Tibial nerve (tissue), 4 donors: ENCODE results near the gene CAPN7. TPM values are rescaled to one million over a fixed set of nuclear protein-coding genes. Genes with fewer than 3 reads are reported as not detected.
A peak's percentile ranks its signal among the peaks of the same experiment; 100 is the strongest.

Experiments used
- DNase-seq, 2 donors: peaks; one replicate each; pipeline ENCODE4 v3.0.0-alpha.2; 2019; ENCODE audit warnings: low spot score in 2 of 2
- H3K27ac ChIP-seq, 4 donors: fragments of 200-600 bp; sonication (generic) in 3 of 4; one replicate each; pipeline ENCODE4 v1.5.1; 2017 to 2019; ENCODE audit warnings: mild to moderate bottlenecking in 1 of 4
- H3K27me3 ChIP-seq, 2 donors: fragments of 200-600 bp; sonication (generic) in 1 of 2; one replicate each; pipeline versions ENCODE4 v1.5.1 to v1.6.0; 2017 to 2019
- H3K36me3 ChIP-seq, 3 donors: fragments of 200-600 bp; sonication (generic); one replicate each; pipeline ENCODE4 v1.5.1; 2018 to 2019
- H3K4me1 ChIP-seq, 4 donors: fragments of 200-600 bp; sonication (generic) in 3 of 4; one replicate each; pipeline ENCODE4 v1.5.1; 2017 to 2019
- H3K4me3 ChIP-seq, 4 donors: fragments of 200-600 bp; sonication (generic) in 3 of 4; one replicate each; pipeline ENCODE4 v1.5.1; 2017 to 2019; ENCODE audit warnings: mild to moderate bottlenecking in 1 of 4, moderate library complexity in 1 of 4
- H3K9me3 ChIP-seq, 4 donors: fragments of 200-600 bp; sonication (generic) in 3 of 4; one replicate each; pipeline ENCODE4 v1.5.1; 2017 to 2019
- CTCF ChIP-seq, 5 experiments: fragments of 200-600 bp in 3 of 5; fragments of 450-650 bp in 2 of 5; sonication (generic) in 3 of 5; IDR thresholded peaks; one replicate each; pipeline ENCODE4 v1.5.1; 2016 to 2019; ENCODE audit warnings: antibody characterized with exemption in 5 of 5, mild to moderate bottlenecking in 3 of 5, moderate library complexity in 2 of 5
- EP300 ChIP-seq, 2 donors: sonication (generic); formaldehyde crosslinking; IDR thresholded peaks; one replicate each; pipeline ENCODE4 v1.6.1; 2017; ENCODE audit warnings: antibody characterized with exemption in 2 of 2, mild to moderate bottlenecking in 1 of 2
- POLR2A ChIP-seq, 2 donors: fragments of 450-650 bp; IDR thresholded peaks; one replicate each; pipeline ENCODE4 v1.6.1; 2017; ENCODE audit warnings: antibody characterized with exemption in 2 of 2, mild to moderate bottlenecking in 2 of 2, moderate library complexity in 2 of 2
- WGBS, 2 donors: methylation state at CpG; one replicate each; pipeline ENCODE4 v1.1.5; 2018; 5-methylcytosine and 5-hydroxymethylcytosine counted together
- total RNA-seq, 4 donors: library from RNA; depleted of rRNA; stranded (reverse); fragments of >200 nt; gene quantifications; one replicate each; pipeline ENCODE4 v1.1.0, GENCODE V29; 2016

The CAPN7 gene
- total RNA-seq, 4 donors from 2014 or later = 57.9 to 82.0 (median 74.2) TPM

- DNase-seq = peak in 1 of 2 donors; percentile 59
- WGBS, 2 donors = 58 to 77% methylated on average over 5 of the region's 5 CpGs
- no peak for TF ChIP-seq CTCF (IDR thresholded peaks at IDR 0.05)
- TF ChIP-seq POLR2A (IDR thresholded peaks at IDR 0.05) = no peak
- peak in 1 of 2 donors; percentile 64 for TF ChIP-seq EP300 (IDR thresholded peaks at IDR 0.05)
These were observed 78.3 kb downstream of the CAPN7 start for GRCh38 chr3:15284121-15284889.

GRCh38 chr3:15286022-15286421 lies 80.0 kb downstream of the CAPN7 start:
- 74 to 77% methylated on average over 8 of the region's 8 CpGs for WGBS, 2 donors
- no peak overlapping the region for H3K4me3 ChIP-seq
- peak overlapping the region; percentile 78 to 95 (median 92) for H3K27ac ChIP-seq

More at GRCh38 chr3:15284121-15284889, 78.3 kb downstream of the CAPN7 start:
- H3K9me3 ChIP-seq = no peaks in the 10 kb centered on the region
- peak overlapping the region; percentile 43 to 95 (median 92) for H3K27ac ChIP-seq
- H3K27me3 ChIP-seq = no peaks in the 10 kb centered on the region
- no peak overlapping the region for H3K4me3 ChIP-seq
- peaks cover 0 to 89% (median 51%) of the 10 kb centered on the region in 4 donors for H3K4me1 ChIP-seq
- peaks cover 0 to 3% (median 0%) of the 10 kb centered on the region in 3 donors for H3K36me3 ChIP-seq

GRCh38 chr3:15287565-15288330 lies 81.7 kb downstream of the CAPN7 start:
- 28 to 31% methylated on average over 13 of the region's 13 CpGs for WGBS, 2 donors
- H3K9me3 ChIP-seq = no peaks in the 10 kb centered on the region
- peaks cover 0 to 94% (median 65%) of the 10 kb centered on the region in 4 donors for H3K4me1 ChIP-seq
- DNase-seq = peak; percentile 76 to 86
- H3K27ac ChIP-seq = peak overlapping the region; percentile 78 to 95 (median 92)
- TF ChIP-seq CTCF (IDR thresholded peaks at IDR 0.05) = peak in 1 of 5 experiments; percentile 27
- TF ChIP-seq POLR2A (IDR thresholded peaks at IDR 0.05) = peak; percentile 37 to 61
- TF ChIP-seq EP300 (IDR thresholded peaks at IDR 0.05) = peak; percentile 99
- no peak overlapping the region for H3K4me3 ChIP-seq
- no peaks in the 10 kb centered on the region for H3K27me3 ChIP-seq
- peaks cover 0 to 3% (median 0%) of the 10 kb centered on the region in 3 donors for H3K36me3 ChIP-seq

More at GRCh38 chr3:15286022-15286421, 80.0 kb downstream of the CAPN7 start:
- Histone ChIP-seq H3K36me3 (peaks cover 0 to 3% (median 0%) of the 10 kb centered on the region in 3 donors), H3K9me3 (no peaks in the 10 kb centered on the region), H3K4me1 (peaks cover 0 to 89% (median 53%) of the 10 kb centered on the region in 4 donors), H3K27me3 (no peaks in the 10 kb centered on the region)
- DNase-seq = no peak
- no peak for TF ChIP-seq POLR2A (IDR thresholded peaks at IDR 0.05)
- no peak for TF ChIP-seq CTCF (IDR thresholded peaks at IDR 0.05)
- no peak for TF ChIP-seq EP300 (IDR thresholded peaks at IDR 0.05)

- H3K4me3 ChIP-seq = no peak overlapping the region
- WGBS, 2 donors = 83 to 86% methylated on average over 10 of the region's 10 CpGs
- H3K27ac ChIP-seq = peak overlapping the region; percentile 78 to 95 (median 92)
- TF ChIP-seq CTCF (IDR thresholded peaks at IDR 0.05) (no peak), POLR2A (IDR thresholded peaks at IDR 0.05) (no peak), EP300 (IDR thresholded peaks at IDR 0.05) (no peak)
- H3K9me3 ChIP-seq = no peaks in the 10 kb centered on the region
- no peaks in the 10 kb centered on the region for H3K27me3 ChIP-seq
- no peak for DNase-seq
- peaks cover 0 to 3% (median 0%) of the 10 kb centered on the region in 3 donors for H3K36me3 ChIP-seq
- H3K4me1 ChIP-seq = peaks cover 0 to 100% (median 73%) of the 10 kb centered on the region in 4 donors
These were observed 82.4 kb downstream of the CAPN7 start for GRCh38 chr3:15288331-15289035.
